GM19035 (cell line): Measurements from ENCODE around the gene KLHDC8A.
A peak's percentile ranks its signal among the peaks of the same experiment; 100 is the strongest.

Experiments
- ATAC-seq: cut with Tn5 transposase; IDR thresholded peaks from one replicate; pipeline ENCODE4 v1.9.1; 2021; ENCODE audit not compliant: unreplicated experiment

Gene KLHDC8A

DNA sequence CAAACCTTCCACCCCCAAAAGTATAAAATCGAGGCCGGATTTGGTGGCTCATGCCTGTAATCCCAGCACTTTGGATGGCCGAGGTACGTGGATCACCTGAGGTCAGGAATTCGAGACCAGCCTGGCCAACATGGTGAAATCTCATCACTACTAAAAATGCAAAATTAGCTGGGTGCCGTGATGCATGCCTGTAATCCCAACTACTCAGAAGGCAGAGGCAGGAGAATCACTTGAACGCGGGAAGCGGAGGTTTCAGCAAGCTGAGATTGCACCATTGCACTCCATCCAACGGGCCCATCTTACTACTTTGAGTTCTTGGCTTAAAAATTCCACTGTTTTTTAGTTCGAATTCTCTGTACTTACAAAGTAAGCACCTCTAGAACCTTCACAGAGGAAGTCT is 11.0 kb downstream of the KLHDC8A start:
- ATAC-seq, result no peak

DNA sequence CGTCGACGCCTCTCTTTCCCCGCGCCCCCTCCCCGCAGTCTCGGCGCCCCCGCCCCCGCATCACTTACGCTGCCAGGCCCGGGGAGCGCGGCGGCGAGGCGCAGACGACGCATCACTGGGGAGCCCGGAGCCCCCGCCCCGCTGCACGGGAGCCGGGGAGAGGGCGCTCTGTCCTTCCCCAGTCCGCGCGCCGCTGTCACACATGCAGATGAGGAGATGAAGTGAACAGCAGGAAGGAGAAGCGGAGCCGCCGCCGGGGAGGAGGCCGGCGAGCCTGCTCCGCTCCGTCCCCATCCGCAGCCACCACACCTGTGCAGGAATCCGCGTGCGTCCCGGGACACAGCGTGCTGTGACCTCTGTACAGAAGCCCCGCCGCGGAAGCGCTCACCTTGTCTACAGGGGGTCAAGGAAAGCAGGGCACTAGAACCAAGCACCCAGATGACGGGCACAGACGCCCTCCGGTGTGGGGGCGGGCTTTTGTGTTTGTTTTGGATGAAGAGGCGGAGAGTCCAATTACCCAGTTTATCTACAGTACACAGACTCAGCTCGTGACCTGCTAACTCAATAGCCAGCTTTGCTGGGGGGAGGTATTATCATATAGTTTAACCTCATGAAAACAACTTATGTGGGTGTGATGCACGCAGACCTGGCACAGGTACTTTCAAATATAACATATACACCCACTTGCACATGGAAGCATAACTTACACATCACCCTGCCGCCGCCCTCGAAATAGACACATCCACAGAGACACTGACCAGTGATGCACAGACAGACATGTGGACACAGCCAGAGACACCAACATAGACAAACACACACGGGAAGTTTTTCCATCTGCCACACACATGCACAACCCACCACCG is 12.4 kb downstream of the KLHDC8A start:
- ATAC-seq, result no peak

DNA sequence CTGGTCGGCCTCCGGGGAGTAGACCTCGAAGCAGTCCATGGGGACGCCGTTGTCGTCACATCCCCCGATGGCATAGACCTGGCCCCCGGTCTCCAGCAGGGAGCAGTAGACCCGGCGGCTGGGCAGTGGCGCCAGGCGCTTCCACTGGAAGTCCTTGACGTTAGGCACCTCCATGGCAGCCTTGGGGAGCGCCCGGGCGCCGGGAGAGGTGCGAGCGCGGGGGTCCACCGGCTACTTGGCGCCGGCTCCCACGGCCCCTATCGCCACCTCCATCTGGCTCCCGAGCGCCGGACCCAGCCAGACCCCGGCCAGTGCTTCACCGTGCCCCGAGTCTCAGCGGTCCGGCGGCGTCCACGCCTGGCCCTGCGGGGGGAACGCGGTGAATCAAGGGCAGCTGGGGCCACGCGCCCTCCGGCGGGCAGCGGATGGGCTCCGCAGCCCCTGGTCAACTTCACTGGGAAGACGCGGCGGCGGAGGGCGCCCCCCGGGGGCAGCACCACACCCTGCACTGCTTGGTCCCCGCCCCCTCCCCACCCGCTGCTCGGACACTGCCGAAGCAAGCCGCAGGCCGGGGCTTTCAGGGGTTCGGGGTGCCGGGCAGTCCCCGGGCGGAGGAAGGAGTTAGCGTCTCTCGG is 13.2 kb downstream of the KLHDC8A start:
- ATAC-seq, result no peak

DNA sequence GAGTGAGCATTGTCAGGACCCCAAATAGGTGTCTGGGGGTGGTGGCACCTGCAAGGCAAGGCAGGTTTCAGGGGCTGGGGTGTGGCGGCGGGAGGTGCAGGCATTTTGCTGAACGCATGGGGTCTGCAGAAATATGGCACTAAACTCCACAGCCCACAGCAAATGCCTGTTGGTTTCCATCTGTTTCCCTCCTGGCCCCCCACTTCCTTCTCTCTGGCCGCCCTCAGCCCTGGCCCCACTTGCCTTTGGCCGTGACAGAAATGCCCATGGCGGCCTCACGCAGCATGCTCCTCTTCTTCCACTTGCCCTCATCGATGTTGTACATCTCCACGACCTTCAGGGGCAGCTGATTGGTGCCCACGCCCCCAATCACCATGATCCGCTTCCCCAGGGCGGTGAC is 13.7 kb downstream of the KLHDC8A start:
- ATAC-seq, result no peak

DNA sequence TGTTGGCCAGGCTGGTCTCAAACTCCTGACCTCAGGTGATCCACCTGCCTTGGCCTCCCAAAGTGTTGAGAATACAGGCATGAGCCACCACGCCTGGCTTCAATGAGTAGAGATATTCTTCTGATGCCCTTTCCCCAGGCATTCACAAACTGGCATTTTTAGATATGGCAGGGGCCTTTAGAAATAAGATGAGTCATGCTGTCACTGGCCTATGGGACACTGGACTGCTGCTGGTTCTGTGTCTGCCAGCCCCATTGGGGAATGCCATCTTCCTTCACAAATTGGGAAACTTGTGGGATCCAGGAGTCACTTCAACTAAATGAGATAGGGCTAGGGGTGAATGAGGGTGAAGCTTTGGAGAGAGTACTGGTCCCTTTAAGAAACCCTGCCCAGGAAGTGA is 16.0 kb downstream of the KLHDC8A start:
- no peak for ATAC-seq

DNA sequence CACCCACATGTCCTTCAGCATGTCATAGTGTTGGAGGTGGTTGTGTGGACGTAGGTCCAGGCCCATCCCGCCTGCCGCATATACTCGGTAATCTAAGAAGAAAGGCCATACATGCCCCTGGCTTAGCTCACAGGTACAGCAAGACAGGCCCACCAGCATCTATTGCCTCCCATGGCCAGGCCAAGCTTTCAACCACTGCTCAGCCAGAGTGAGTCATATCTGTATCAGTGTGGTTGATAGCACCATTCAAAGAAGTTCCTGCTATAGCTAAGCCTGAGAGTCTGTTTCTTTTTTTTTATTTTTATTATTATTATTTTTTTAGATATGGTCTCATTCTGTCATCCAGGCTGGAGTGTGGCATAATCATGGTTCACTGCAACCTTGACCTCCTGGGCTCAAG is 17.0 kb downstream of the KLHDC8A start:
- peak; percentile 81 for ATAC-seq

DNA sequence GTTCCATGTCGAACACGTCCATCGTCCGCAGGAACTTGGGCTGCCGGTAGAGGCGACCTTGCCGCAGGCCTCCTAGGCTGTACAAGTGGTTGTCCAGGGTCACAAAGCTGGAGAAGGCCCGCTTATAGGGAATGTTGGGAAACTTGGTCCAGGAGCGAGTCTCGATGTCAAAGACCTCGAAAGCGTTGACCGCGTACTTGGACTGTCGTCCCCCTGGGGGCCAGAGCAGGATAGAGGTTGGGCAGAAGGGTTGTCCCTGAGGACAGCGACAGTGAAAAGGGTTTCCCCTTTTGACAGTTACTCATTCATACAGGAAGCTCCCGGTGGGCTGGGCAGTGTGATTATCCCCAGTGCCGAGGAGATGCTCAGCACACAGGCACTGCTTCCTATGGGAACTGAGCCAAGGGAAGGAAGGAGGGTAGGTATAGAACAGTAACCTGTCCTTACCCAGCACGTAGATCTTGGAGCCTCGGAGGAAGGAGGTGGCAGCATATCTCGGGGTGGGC is 17.5 kb downstream of the KLHDC8A start:
- ATAC-seq, result peak; percentile 11

DNA sequence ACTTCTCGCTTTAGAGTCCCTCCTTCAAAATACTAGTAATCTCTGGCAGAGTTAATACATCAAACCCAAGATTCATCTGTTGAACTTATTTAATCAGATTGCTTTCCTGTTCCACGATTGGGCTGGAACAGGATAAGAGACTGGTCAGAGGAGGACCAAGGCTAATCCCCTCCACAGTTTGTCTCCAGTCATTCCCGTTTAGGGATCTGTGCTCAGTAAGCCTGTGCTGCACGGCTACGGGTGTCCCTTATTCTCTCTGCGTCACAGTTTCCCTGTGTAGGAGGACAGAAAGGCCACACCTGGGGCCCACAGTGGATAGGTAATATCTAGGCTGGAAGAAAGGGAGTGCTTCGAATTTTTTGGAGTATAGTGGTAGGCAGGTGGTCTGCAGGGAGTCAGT is 18.7 kb downstream of the KLHDC8A start:
- no peak for ATAC-seq

DNA sequence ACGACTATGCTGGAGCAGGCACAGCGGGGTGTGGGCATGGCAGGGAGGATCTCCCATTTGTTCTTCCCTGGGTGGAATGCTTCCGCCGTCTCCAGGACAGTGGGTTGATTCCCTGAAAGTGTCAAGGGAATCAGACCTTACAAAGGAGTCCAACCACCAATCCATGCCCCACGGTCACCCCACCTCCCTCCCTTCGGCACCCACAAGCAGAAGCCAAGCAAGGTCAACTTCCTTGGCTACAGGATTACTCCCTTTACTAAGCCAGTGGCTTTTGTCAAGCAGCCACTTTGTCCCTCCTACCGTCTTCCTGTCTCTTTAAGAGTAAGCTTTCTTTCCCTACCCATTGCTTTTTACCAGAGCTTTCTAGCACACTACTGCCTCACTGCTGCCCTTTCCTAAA is 19.2 kb downstream of the KLHDC8A start:
- ATAC-seq, result no peak

DNA sequence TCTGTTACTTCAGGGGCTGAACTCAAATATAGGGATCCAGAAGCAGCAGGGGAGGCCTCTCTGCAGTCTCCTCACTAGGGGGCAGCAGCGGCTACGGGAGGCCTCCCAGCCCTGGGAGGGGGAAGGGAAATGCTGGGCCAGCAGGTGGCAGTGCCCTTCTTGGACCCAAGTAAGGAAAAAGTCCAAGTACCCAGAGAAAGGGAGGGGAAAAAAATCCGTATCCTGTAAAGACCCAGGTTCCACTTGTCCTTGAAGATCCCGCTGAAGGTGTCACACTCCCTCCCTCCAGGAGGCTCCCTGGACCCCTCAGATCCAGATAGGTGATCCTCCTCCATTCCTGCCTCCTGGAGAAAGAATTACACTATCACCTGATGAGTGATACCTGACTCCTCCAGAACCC is 21.0 kb downstream of the KLHDC8A start:
- no peak for ATAC-seq

DNA sequence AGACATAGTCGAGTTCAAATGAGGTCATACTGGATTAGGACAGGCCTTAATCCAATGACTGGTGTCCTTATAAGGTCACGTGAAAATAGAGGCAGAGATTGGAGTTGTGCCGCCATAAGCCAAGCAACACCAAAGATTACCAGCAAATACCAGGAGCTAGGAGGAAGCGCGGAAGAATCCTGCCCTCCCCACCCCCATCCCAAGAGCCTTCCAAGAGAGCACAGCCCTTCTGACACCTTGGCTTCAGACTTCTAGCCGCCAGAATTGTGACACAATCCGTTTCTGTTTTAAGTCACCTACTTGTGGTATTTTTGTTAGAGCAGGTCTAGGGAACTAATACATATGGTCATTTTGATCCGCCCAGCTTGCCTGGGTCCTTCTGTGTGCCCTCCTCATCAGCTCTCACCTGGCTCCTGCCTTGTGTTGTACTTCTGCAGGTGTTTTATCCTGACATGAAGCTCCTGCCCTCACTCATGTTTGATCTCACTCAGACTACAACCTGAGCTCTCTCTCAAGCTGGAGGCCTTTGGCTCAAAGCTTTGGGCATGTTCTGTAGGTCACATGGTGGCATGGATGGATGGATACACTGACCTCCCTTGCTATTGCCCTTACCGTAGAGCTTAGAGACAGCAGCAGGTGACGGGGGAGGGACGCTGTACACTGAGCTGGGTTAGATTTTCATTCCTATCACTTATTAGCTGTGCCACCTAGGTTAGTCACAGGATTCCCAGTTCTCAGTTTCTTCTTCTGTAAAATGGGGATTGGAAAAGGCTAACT is 24.5 kb downstream of the KLHDC8A start:
- ATAC-seq, result no peak

DNA sequence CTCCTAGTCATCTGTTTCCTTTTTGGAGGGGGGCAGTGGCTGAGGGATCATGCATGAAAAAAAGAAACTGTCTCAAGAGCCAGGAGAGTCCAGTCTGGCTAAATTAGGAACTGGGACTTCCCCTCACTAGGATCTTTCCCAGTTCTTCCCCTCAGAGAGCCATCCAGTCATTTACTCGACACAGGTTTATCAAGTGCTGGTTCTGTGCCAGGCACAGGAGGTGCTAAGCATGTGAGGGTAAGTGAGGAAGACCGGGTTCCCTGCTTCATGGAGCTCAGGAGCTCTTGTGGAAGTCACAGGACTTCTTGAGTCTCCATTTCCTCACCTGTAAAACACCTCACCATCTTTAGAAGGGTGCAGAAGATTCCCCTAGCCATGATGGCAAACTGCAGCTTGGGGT is 26.6 kb downstream of the KLHDC8A start:
- ATAC-seq, result no peak

DNA sequence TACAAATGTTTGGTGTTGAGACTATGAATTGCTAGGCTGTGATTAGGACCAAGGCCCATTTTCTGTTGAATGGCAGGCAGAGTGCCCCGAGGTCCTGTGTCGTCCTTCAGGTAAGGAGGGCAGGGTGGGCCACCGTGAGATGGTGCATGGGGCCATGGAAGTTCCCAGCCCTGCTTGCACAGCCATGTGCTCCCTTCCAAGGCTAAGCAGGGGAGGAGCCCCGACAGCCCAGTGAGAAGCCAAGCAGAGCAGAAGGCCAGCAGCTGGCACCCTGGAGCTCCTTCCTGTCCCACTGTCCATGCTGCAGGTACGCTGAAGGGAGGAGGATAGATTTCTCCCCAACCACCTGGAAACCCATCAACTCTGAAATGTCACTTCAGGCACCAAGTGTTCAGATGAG is 27.0 kb downstream of the KLHDC8A start:
- no peak for ATAC-seq

DNA sequence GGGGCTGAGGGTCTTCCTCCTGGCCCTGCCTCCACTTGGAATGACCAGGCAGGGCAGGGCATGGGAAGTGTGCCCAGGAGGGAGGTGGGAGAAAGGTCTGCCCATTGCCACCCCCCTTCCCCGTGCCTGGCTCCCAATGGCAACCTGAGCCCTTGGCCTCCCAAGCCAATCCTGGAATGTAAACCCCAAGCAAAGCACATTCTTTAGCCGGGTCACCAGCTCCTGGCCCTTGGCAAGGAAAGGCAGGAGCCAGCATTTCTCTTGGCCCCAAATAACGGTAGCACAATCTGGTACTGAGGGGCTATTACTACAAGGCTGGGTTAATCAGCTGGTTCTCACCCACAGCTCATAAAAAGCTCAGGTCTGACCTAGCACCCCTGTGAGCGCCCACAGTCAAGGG is 28.2 kb downstream of the KLHDC8A start:
- ATAC-seq, result no peak

DNA sequence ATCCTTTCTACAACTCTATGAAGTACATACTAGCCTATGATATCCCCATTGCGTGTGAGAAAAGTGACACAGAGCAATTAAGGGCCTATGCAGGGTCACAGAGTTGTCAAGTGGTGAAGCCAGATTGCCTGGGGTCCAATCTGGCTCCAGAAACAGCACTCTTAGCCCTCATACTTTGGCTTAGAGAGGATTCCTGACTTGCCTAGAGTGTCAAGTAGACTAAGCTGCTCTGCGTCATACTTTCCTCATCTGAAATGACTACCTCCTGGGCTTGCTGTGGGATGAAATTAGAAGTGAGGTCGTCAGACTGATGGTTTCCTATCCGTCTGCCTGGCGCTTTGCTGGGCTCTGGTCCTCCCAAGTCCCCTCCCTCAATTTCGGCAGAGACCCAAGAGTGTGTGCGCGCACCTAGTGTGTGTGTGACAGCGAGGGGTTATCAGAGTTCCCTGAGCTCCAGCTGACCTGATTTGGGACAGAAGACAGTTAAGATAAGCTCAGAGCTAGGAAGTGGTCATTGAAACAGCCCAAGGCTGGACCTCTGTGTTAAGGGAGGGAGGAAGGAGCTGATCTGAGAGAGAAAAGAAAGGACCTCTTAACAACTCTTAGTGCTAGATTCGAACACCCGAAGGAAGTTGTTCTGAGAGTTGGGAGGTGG is 29.8 kb downstream of the KLHDC8A start:
- ATAC-seq, result no peak

DNA sequence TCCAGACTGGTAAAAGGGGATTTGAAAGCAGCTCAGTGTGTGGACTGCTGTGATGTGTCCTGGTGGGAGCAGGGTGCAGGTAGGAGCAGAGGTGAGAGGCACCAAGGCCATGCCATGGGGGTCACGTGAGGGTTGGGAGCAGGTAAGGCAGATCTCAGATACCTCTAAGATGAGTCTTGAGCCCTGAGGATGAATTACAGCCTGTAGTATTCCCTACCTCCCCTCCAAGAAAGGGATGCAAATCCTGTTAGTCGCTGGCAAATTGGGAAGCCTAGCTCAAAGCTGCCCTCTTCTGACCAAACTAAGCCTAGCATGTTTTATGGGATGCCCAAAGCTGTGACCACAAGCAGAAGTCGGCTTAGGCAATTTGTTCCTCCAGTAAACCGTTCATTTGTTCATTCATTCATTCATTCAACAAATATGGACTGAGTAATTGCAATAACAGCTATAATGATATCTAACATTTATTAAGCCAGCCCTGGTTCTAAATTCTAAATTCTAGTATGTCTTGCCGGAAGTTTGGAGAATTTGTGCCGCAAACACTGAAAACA is 31.3 kb downstream of the KLHDC8A start:
- no peak for ATAC-seq

DNA sequence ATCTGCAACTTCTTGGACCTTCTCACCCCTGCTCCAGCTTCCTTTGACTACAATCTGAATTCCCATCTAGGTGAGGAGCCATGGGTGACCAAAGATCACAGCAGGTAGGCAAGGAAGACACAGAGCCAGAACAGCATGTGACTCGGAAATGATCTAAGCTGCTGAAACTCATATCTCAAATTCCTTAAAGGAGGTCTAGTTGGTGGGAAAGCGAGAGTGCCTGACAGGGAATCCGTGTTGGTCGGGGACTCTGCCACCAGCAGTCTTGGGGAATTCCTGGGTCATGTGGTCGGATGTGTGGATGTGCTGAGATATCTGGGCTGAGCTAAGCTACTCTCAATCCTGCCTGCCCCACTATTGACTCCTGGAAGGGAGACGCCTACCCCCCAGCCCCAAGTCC is 31.9 kb downstream of the KLHDC8A start:
- ATAC-seq, result no peak

DNA sequence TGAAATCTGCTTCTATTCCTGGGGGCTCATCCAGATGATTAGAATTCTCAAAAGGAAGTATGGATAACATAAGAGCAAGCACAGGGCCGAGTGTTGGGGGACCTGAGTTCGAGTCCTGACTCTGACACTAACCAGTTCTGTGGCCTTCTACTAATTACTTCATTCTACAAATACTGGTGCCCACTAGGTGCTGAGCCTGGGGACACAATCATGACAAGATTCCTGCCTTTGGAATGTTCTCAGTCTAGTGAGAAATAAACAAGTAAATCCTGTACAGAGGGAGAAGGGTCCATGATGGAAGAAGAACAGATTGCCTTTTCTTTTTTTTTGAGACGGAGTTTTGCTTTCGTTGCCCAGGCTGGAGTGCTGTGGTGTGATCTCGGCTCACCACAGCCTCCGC is 32.9 kb downstream of the KLHDC8A start:
- no peak for ATAC-seq

DNA sequence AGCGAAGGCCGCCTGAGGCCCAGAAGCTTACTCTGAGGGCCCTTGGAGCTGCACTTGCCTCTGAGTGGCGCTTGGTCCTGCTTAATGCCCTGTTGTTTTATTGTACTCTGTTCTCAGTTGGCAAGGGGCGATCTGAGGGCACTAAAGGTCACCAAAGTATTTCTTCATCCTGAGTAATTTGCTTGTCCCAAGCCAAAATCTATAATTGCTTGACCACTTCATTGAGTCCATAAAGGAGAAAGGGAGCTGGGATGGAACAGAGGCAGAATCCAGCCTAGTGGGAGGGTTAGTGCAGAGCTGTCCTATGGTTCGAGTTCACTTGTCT is 34.8 kb downstream of the KLHDC8A start:
- ATAC-seq, result no peak

DNA sequence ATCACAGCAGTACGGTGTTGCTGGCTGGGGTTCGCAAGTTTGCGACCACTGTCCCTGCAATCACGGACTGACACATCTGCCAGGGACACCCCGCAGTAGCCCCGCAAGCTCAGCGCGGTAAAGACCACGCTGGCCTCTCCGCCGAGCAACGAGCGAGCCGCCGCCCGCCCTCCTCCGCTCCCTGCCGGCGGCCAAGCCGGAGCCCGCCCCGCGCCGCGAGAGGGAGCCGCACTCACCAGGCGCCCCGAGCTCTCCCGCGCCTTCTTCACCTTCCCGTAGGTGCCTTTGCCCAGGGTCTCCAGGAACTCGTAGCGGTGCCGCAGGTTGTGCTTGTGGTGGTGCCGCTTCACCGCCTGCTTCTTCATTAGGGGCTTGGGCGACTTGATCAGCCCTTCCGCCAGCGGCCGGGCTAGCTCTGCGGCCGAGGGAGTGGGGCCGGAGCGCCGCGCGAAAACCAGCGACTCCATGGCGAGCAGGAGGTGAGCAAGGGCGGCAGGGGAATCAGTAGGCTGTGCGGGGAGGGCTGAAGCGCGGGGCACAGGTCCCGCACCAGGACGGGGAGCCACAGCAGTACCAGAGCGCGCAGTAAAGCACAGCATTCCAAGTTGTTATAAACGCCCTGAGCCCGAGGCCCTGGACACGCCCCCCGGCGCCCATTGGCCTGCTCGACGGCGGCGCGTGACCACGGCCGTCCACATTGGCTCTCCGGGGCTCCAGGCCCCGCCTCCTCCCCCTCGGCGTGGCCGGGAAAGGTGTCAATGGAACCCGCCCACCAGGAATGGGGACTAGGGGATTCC is 35.4 kb downstream of the KLHDC8A start, which contains the start of gene NUAK2:
TSS of gene NUAK2 (minus strand) at position 584 of the 797 bp plus-strand sequence. CDS start at position 467, 117 bp downstream.
- peak; percentile 67 for ATAC-seq
